DLD1 (cell line): ENCODE results near the gene EPYC.
"Not testable (repeated sequence)": the region's sequence is repeated elsewhere in the genome, so short reads cannot be mapped to it uniquely, and the experiment has no call there.

ENCODE experiments used
- in situ Hi-C: cut with HindIII; loops from 2 replicates; pipeline ENCODE4 v1.10.0; 2017; ENCODE audit warnings: low sequenced_read_pairs

Gene EPYC

DNA sequence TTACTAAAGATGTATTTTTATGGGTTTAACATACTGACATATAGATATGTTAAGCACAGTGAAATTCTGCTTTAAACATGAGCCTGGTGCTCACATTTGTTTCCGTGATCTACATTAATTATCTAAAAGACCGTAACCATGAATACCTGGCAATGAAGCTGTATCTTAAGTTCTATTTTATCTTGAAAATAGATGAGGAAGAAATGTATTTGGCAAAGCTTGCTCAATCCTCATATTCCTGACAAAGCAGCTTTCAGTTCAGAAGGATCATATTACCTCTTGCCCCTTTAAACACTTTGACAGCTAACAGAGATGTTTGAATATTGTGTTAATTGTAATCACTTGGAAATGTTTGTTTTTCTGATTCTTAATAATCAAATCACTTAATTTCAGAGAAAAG is 9.8 kb downstream of the EPYC start:
- in situ Hi-C loops = no loop called here

DNA sequence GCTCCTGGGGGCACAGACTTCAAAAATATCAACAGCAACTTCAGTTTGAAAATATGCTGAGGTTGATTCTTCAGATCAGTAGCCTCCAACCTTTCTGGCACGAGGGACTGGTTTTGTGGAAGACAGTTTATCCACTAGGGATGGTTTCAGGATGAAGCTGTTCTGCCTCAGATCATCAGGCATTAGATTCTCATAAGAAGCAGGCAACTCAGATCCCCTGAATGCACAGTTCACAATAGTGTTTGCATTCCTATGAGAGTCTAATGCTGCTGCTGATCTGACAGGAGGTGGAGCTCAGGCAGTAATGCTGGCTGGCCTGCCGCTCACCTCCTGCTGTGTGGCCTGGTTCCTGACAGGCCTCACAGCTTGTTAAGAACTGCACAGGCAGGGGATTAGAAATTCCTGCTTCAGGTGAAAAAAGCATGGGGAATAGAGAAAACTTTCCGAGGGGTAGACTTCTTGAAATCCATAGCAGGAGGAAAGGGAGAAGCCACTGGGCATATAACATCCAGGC is 12.8 kb downstream of the EPYC start:
- in situ Hi-C loops = no loop called here

DNA sequence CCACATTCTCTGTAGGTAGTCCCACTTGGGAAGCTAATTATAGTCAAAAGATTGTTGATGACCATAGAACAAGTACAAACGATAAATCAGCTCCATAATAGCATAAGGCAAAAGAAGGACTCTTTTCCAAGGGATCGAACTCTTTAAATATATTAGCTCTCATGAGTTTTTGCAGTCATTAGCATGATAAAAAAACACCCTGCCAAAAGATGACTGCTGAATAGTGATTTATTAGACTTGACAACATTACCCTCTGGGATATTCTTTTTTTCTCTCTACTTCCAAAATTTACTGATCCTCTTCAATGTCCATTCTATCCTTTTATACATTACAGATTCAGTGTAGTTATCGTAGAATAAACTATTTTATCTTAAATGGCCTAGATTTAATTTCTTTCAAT is 14.2 kb downstream of the EPYC start:
- in situ Hi-C loops = no loop called here

DNA sequence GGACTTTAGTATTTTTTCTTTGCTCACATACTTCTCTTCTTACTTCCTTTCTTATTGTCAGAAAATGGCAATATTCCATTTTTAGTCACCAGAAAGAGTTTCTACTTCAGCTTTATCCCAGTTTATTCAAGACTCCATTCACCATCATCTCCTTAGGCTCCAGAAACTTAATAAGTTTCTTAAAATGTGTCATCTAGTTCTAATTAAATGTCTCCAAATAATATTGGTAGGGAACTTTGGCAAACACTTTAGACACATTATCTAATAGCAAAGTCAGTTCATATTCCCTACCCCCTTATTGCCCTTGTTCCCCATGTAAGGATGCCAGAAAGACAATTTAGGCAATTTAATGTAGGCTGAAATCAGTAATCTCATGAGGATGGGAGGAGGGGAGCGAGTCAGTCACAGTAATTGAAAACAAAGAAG is 15.1 kb downstream of the EPYC start:
- in situ Hi-C loops = no loop called here

GRCh38 chr12:90987520-90987919 is 17.3 kb downstream of the EPYC start:
- in situ Hi-C loops = no loop called here

DNA sequence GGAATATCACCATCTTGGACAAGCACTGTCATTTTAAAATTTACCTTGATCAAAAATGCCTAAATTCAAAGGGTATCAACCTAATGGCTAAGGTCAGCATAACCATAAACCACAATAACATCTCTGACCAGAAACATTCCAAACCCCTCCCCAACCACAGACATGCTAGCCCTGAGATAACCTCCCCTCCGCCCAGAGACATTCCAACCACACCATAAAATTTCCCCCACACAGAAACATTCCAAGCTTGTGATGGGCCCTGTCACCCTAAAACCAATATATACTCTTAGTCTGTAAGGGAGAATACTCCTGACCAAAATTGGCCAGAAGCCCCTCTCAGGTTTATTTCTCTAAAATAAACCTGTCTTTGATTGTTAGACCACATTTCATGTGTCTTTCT is 17.7 kb downstream of the EPYC start:
- in situ Hi-C loops = no loop called here

GRCh38 chr12:90985331-90985730 is 19.4 kb downstream of the EPYC start:
- in situ Hi-C loops = not testable (repeated sequence)

DNA sequence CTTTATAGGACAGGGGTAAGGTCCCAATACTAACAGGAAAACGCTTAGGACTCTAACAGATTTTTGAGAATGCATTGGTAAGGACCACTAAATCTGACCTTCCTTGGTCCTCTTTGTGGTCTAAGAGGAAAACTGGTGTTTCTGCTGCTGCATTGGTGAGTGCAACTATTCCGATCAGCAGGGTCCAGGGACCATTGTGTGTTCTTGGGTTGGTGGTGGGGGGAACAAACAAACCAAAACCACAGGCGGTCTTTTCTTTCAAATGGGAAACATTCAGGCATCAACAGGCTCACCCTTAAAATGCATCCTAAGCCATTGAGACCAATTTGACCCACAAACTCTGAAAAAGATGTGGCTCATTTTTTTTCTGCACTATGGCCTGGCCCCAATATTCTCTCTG is 20.7 kb downstream of the EPYC start:
- in situ Hi-C loops = no loop called here

DNA sequence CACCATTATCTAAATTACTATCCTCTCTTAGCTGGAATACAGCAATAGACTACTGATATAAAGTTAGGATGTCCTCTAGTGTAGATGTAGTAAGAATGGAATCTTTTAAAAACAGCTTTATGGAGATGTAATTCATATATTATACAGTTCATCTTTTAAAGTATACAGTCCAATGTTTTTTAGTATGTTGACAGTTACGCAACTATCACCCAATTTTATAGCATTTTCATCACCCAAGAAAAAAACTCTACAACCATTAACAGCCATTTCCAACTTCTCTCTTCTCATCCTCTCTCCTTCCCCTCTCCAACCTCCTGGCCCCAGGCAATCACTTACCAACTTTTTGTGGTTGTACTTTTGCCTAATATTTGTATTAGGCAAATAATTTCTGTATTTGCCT is 22.6 kb downstream of the EPYC start:
- in situ Hi-C loops = no loop called here

DNA sequence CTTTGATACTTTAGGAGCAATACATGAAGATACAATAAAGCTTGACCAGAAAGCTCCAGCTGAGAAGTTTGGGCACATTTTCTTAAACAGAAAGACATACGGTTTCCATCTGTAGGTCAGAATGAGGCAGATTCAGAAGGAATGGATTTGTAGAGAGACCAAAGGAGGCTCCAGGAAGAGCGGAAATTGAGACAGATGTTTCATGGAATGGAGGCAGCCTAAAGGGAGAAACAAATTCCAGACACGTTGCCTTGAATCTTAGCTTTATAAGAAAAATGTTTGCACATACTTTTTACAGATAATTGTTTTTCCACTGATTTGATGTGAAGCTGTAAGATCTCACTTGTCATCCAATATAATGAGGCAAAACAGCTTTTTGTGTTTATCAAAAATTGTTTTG is 24.8 kb downstream of the EPYC start:
- in situ Hi-C loops = no loop called here

DNA sequence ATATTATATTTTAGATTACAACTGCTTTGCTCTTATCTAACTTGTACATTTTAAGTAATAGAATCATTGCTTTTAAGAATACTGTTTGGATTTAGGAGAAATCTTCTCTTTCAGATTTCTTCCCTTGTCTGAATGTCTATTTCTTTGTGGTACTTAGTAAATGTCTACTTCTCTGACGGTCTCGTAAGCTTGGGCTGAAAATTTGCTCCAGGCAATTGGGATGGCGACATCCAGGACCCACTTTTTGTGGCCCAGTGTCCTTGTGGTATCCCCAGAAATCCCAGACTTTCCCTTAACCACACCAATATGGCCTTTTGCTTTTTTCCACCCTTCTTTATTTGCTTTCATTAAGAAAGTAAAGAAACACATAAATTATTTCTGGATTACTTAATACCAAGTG is 25.8 kb downstream of the EPYC start:
- in situ Hi-C loops = no loop called here

GRCh38 chr12:90978117-90978770 is 26.5 kb downstream of the EPYC start:
- in situ Hi-C loops = no loop called here

DNA sequence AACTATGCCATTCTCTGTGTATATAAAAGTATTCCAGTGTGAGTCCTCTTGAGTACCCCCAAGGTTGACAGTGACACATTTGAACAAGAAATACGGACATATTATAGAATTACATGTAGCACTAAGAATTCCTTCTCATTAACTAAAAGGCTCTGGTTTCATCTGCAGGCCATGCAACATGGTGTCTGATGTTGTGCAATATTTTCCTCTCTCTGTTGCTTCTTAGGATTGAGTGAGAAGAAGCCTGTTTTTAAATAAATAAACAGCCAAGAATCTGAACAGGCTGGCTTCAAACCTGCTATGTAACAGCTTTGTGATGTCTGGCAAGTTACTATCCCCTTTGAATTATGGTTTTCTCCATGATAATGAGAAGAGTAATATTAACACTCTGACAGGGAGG is 27.5 kb downstream of the EPYC start:
- in situ Hi-C loops = no loop called here

DNA sequence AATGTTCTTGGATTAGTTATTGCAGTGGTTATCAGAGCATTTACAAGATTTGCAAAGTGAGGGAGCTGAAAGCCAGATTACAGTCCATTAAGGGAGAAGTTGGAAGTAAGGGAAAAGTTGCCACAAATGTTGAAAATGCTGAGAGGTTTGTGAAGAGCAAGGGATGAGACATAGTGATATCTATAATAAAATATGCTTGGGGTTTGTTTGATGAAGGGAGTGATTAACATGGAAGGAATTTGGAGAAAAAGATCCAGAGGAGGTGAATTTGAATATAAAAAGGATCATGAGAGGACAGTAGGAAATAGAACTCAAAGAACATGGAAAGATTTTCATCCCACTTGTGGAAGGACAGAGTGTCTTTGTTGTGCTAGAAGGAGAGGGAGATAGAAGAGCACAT is 30.5 kb downstream of the EPYC start:
- in situ Hi-C loops = no loop called here

DNA sequence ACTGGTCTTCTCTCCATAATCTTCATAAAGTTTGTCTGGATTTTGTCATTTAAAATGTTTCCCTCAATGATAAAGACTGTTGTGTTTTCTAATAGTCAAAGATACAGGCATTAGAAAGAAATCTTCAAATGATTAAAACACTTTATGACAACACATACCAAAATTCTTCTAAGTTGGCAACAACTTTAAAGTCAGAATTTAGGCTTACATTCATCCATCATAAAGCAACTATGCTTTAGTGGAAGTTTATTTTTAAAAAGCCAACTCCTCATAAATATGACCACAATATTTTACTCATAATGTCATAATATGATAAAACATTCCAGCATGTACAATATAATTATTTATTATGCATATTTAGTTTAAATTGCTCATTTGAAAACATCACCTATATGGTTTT is 32.5 kb downstream of the EPYC start:
- in situ Hi-C loops = no loop called here

DNA sequence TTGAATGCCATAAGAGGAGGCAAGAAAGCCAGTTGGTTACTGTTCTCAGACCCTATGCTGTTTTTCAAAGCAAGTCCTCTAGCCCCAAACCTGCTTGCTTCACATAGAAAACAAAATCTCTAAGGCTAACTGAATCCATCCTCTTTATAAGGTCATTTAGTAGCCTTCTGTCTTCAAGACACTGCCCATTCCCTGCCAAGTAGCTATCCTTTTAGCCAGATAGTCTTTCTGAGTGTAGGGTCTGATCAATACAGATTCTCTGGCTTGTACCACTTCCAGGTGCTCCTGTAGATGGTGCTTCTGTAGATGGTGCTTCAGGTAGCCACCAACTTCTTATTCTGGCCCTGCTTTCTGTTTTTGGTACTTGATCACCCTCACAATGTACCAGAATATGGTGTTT is 33.9 kb downstream of the EPYC start:
- in situ Hi-C loops = no loop called here

DNA sequence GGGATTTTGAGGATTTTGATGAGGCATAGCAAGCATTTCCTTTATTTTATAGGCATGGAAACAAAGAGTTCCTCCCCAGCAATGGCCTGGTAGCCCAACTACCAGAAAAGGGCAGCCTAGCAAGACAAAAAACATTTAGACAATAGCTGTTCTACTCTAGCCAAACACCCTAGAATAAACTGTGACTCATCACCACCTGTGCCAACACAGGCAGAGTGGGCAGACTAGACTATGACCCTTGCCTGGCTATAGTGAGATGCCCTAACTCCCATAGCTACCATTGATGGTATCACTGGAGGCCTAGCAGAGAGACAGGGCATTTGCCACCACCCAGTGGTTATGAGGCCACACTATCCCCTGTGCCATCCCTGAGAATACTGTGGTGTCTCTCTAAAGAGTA is 34.3 kb downstream of the EPYC start:
- in situ Hi-C loops = no loop called here

DNA sequence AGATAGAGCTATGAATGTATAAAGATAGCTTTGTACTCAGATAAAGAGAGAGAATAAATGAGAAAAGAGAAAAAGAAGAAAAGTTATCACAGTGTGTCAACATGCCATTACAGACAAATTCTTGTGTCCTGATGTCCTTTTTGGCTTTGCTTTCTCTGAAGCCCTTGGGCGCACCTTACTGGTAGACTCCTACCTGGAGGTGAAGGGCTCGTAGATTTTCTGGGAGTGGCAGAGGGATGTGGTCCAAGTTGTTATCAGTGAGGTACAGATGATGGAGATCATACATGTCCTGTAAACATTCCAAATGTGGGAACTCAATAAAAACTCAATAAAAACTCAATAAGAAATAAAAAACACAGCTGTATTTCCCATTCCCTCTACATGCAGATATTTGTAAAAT is 34.9 kb downstream of the EPYC start:
- in situ Hi-C loops = no loop called here

DNA sequence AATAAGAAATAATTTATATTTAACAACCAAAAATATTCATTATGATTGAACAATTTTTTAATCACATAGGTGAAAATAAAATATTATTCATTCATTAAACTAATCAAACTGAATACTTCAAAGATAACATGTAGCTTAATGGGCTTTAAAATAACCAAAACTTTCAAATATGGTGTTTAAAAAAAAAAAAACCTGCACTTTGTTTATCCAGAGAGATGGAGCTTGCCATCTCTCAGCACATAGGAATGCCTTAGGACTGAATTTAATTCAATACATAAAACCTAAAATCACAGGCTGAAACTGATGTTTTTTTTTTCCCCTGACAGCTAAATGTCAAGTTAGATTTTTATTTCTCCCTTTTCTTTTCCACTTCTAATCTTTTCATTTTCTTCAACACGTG is 35.4 kb downstream of the EPYC start:
- in situ Hi-C loops = no loop called here

- in situ Hi-C loops = no loop called here
Observed at GRCh38 chr12:90965204-90965603, 39.6 kb downstream of the EPYC start.

- in situ Hi-C loops = no loop called here
Observed at GRCh38 chr12:90964616-90965015, 40.2 kb downstream of the EPYC start.

DNA sequence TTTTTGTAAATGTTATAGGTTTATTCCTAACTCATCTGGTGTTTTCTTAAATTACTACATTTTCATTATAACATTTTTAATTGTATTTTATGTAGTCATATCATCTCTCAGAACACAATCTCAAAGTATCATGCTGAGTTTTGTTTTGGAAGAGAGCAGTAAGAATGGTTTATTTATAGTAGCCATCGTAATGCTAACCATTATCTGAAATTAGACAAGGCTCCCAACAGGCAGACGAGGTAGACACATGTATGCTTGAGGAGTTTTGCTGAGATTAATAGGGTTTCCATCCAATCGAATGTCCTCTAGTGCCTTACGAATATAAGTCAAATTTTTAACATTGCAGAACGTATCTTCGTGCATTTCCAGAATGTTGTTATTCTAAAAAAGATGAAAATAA is 40.8 kb downstream of the EPYC start:
- in situ Hi-C loops = no loop called here

GRCh38 chr12:90961154-90961553 is 43.6 kb downstream of the EPYC start:
- in situ Hi-C loops = no loop called here
